Measurements from ENCODE around the gene OR2J2.

DNA sequence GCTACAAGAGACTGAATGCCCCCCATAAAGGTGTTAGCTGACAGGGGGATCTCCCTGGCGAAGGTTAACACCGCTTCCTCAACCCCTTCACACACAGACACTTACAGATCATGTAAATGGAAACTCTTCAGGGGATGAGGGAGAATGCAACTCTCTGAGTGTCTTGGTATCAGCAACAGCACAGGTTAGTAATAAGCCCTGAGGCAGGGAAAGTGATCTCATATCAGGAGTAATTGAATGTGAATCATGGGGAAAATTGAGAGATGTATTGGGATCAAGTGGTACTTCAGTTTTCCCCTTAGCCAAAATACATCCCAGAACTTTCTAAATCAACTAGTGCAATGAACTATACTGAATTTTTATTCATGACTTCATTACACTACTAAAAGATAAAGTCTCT is 39.0 kb upstream of the OR2J2 start:
- TF ChIP-seq EZH2 (IDR thresholded peaks at IDR 0.05; ENCODE audit: insufficient read depth, low read length): no peak
- TF ChIP-seq, protein P1, sequence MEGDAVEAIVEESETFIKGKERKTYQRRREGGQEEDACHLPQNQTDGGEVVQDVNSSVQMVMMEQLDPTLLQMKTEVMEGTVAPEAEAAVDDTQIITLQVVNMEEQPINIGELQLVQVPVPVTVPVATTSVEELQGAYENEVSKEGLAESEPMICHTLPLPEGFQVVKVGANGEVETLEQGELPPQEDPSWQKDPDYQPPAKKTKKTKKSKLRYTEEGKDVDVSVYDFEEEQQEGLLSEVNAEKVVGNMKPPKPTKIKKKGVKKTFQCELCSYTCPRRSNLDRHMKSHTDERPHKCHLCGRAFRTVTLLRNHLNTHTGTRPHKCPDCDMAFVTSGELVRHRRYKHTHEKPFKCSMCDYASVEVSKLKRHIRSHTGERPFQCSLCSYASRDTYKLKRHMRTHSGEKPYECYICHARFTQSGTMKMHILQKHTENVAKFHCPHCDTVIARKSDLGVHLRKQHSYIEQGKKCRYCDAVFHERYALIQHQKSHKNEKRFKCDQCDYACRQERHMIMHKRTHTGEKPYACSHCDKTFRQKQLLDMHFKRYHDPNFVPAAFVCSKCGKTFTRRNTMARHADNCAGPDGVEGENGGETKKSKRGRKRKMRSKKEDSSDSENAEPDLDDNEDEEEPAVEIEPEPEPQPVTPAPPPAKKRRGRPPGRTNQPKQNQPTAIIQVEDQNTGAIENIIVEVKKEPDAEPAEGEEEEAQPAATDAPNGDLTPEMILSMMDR (IDR thresholded peaks at IDR 0.05; ENCODE audit: insufficient read depth, low read depth, low read length): no peak

Data from astrocyte (in vitro differentiated cells and primary cell).